ENCODE data around the gene GALM.

Gene GALM

DNA sequence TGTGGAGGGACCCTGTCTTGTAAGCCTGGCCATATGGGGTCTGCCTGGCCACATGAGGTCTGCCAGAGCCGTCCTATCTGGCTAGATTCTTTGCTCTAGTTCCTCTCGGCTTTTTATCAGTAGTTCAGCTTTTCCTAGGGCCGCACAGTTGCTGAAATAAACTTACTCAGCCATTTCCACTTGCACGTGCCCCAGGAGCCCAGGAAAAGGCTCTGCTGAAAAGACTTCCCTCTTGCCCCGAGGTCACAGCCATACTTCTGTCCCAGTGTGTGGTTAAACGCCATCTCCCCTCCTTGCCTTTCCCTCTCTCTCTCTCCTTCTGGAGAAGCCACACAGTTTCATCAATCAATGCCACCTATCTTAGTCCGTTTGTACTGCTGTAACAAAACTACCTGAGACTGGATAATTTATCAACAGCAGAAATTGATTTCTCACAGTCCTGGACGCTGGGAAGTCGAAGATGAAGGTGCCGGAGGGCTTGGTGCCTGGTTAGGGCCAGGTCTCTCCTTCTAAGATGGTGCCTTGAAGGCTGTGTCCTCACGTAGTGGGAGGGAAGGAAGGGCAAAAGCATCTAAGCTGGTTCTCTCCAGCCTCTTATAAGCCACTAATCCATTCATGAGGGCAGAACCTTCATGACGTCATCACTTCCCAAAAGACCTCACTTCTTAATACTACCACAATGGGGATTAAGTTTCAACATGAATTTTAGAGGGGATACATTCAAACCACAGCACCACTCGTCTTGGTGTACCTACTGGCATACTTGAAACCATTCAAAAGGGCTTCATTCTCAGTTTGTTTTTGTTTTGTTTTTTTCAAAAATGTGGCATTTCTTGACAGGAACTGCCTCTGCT, 11.2 kb upstream of the GALM start:
- TF ChIP-seq POLR2AphosphoS5 (IDR thresholded peaks at IDR 0.05; ENCODE audit: low read depth, low read length) (no peak), FOXP2 (optimal IDR thresholded peaks at IDR 0.05; ENCODE audit: borderline replicate concordance, extremely low read depth, extremely low read length, insufficient read depth) (no peak), TAF1 (IDR thresholded peaks at IDR 0.05; ENCODE audit: borderline replicate concordance, insufficient read depth, low read length) (no peak), SIN3A (IDR thresholded peaks at IDR 0.05; ENCODE audit: borderline replicate concordance, insufficient read depth, low read length) (no peak)
- TF ChIP-seq, protein P1, sequence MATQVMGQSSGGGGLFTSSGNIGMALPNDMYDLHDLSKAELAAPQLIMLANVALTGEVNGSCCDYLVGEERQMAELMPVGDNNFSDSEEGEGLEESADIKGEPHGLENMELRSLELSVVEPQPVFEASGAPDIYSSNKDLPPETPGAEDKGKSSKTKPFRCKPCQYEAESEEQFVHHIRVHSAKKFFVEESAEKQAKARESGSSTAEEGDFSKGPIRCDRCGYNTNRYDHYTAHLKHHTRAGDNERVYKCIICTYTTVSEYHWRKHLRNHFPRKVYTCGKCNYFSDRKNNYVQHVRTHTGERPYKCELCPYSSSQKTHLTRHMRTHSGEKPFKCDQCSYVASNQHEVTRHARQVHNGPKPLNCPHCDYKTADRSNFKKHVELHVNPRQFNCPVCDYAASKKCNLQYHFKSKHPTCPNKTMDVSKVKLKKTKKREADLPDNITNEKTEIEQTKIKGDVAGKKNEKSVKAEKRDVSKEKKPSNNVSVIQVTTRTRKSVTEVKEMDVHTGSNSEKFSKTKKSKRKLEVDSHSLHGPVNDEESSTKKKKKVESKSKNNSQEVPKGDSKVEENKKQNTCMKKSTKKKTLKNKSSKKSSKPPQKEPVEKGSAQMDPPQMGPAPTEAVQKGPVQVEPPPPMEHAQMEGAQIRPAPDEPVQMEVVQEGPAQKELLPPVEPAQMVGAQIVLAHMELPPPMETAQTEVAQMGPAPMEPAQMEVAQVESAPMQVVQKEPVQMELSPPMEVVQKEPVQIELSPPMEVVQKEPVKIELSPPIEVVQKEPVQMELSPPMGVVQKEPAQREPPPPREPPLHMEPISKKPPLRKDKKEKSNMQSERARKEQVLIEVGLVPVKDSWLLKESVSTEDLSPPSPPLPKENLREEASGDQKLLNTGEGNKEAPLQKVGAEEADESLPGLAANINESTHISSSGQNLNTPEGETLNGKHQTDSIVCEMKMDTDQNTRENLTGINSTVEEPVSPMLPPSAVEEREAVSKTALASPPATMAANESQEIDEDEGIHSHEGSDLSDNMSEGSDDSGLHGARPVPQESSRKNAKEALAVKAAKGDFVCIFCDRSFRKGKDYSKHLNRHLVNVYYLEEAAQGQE (IDR thresholded peaks at IDR 0.05; ENCODE audit: insufficient read depth in 1 of 2, low read depth in 2 of 2, low read length in 2 of 2), result no peak

DNA sequence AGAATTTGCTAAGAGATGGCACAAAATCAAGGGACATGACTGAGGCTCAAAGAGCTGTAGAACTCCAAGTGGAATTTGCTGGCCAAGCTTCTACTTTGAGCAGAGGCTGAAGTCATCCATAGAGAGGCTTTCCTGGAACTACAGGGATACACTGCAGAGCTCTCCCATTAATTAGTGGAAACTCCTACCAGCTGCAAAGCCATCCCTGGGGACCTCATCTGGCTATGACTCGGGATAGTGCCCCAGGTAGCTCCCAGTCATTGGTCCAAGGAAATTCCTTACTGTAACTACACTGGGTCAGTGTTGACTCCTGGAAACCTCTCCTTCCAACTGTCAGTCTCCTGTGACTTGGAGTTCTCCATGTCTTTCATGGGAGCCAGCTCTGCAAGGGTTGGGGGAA, 10.5 kb upstream of the GALM start:
- TF ChIP-seq SIN3A (IDR thresholded peaks at IDR 0.05; ENCODE audit: borderline replicate concordance, insufficient read depth, low read length) (no peak), FOXP2 (optimal IDR thresholded peaks at IDR 0.05; ENCODE audit: borderline replicate concordance, extremely low read depth, extremely low read length, insufficient read depth) (no peak), TAF1 (IDR thresholded peaks at IDR 0.05; ENCODE audit: borderline replicate concordance, insufficient read depth, low read length) (no peak), POLR2AphosphoS5 (IDR thresholded peaks at IDR 0.05; ENCODE audit: low read depth, low read length) (no peak)
- TF ChIP-seq, protein P1 (IDR thresholded peaks at IDR 0.05; ENCODE audit: insufficient read depth in 1 of 2, low read depth in 2 of 2, low read length in 2 of 2), result no peak

DNA sequence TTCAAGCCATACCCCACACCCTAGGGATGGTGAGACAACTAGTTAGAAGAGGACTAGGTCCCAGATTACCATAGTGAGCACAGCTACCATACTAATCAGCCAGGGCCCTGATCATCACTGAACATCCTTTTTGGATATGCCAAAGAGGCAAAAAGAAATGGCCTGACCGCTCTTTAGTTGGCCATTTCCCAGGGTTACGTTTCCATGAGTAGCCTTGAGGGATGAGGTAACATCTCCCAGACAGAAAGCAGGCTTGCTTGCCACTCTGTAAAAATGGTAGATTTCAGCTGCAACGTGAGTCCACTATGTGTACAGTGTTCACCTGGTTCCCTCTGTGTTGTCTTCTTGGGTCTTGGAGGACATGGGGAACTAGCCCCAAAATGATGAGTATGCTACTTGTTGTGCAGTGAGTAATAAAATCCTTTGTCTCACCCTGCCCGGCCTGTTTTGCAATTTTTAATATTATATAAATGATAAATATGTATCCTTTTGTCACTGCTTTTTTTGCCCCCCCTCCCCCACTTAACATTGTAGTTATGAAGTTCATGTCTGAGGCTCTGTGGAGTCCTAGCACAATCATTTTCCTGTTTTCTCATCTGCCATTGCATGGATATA, 8.9 kb upstream of the GALM start:
- no peak for TF ChIP-seq FOXP2 (optimal IDR thresholded peaks at IDR 0.05; ENCODE audit: borderline replicate concordance, extremely low read depth, extremely low read length, insufficient read depth)
- TF ChIP-seq TAF1 (IDR thresholded peaks at IDR 0.05; ENCODE audit: borderline replicate concordance, insufficient read depth, low read length), result no peak
- TF ChIP-seq POLR2AphosphoS5 (IDR thresholded peaks at IDR 0.05; ENCODE audit: low read depth, low read length), result no peak
- TF ChIP-seq, protein P1 (IDR thresholded peaks at IDR 0.05; ENCODE audit: insufficient read depth in 1 of 2, low read depth in 2 of 2, low read length in 2 of 2), result no peak
- TF ChIP-seq SIN3A (IDR thresholded peaks at IDR 0.05; ENCODE audit: borderline replicate concordance, insufficient read depth, low read length), result no peak

DNA sequence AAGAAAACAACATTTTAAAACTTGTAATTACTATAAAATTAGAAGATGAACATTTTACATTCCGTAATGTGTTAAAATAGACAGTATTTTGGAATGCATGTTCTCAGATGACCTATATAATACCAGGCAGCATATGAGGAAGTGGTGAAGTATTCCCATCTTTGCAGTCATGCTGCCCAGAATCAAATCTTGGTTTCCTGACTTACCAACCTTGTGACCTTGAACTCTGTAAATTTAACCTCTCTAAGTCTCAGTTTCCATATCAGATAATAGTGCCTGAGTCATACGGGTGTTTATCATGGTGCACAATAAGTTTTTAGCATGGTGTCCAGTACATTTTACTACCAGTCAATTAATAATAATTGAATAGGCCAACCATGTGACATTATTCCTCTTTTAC, 7.3 kb upstream of the GALM start:
- no peak for TF ChIP-seq SIN3A (IDR thresholded peaks at IDR 0.05; ENCODE audit: borderline replicate concordance, insufficient read depth, low read length)
- TF ChIP-seq TAF1 (IDR thresholded peaks at IDR 0.05; ENCODE audit: borderline replicate concordance, insufficient read depth, low read length), result no peak
- TF ChIP-seq, protein P1 (IDR thresholded peaks at IDR 0.05; ENCODE audit: insufficient read depth in 1 of 2, low read depth in 2 of 2, low read length in 2 of 2), result no peak
- no peak for TF ChIP-seq POLR2AphosphoS5 (IDR thresholded peaks at IDR 0.05; ENCODE audit: low read depth, low read length)

Measured in PFSK-1 (cell line).